ENCODE measurements around the gene RFX2.

Gene RFX2

DNA sequence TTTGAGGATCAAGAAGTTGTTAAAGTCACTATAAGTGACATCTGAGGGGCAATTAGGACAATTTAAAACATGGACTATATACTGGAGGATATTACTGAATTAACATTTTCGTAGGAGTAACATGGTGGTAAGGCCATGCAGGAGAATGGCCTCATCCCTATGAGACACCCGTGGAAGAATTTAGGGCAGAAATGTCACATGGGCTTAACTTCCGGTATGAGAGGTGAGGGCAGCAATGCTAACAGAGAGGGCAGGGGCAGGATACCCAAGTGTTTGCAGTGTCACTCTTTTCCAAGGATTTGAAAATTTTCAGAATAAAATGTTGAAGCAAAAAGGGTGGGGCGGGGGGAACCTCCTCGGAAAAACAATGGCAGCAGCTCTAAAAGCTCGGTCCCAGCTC, 156.0 kb downstream of the RFX2 start:
- Histone ChIP-seq H3K9me3 (no peaks in the 10 kb centered on the region), H3K4me1 (peaks cover 11 to 59% (median 48%) of the 10 kb centered on the region in 4 donors), H3K4me3 (peak overlapping the region; percentile 10 to 32), H3K27me3 (no peaks in the 10 kb centered on the region), H3K36me3 (peaks cover 0 to 6% (median 0%) of the 10 kb centered on the region in 3 donors), H3K27ac (peak overlapping the region; percentile 67 to 75)
- intact Hi-C loops (cut with DNase I; ENCODE audit: low total_unique reads) = no loop called here
- TF ChIP-seq CTCF (IDR thresholded peaks at IDR 0.05) = no peak
- DNase-seq = no peak

GRCh38 chr19:5953680-5954213, 156.6 kb downstream of the RFX2 start:
- peaks cover 11 to 58% (median 46%) of the 10 kb centered on the region in 4 donors for H3K4me1 ChIP-seq
- peaks cover 0 to 10% (median 0%) of the 10 kb centered on the region in 3 donors for H3K36me3 ChIP-seq
- intact Hi-C loops (cut with DNase I; ENCODE audit: low total_unique reads) = no loop called here
- peak overlapping the region; percentile 67 to 75 for H3K27ac ChIP-seq
- TF ChIP-seq CTCF (IDR thresholded peaks at IDR 0.05) = no peak
- H3K27me3 ChIP-seq = no peaks in the 10 kb centered on the region
- DNase-seq = no peak
- H3K4me3 ChIP-seq = no peak overlapping the region
- no peaks in the 10 kb centered on the region for H3K9me3 ChIP-seq

DNA sequence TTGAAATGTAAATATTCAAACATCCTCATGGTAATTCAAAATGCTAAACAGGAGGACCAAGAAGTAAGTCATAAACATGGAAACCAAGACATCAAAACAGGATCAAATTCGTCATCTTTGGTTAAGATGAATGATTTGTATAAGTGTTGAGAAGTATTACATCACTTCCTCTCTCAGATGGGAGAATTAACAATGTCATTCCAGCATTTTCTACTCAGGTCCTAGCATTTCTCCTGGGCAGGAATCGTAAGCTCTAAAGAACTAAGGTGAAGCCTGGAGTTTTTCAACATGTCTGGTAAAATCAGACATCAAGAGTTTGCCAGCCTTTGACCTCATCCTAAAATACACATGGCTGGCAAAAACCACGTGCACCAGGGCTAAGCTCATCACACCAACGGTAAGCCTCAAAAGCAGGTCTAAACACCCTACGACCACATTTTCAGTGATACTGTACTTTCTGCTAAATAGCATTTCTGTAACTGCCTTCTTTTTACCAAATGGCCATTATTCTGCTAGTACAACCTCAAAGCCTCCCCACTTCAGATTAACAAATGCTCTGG, 157.2 kb downstream of the RFX2 start:
- Histone ChIP-seq H3K36me3 (peaks cover 0 to 10% (median 0%) of the 10 kb centered on the region in 3 donors), H3K4me3 (no peak overlapping the region), H3K27me3 (no peaks in the 10 kb centered on the region), H3K4me1 (peaks cover 11 to 58% (median 43%) of the 10 kb centered on the region in 4 donors), H3K27ac (peak overlapping the region; percentile 67 to 75), H3K9me3 (no peaks in the 10 kb centered on the region)
- no peak for TF ChIP-seq CTCF (IDR thresholded peaks at IDR 0.05)
- intact Hi-C loops (cut with DNase I; ENCODE audit: low total_unique reads) = no loop called here
- DNase-seq = no peak

- H3K9me3 ChIP-seq = no peaks in the 10 kb centered on the region
- TF ChIP-seq CTCF (IDR thresholded peaks at IDR 0.05) = no peak
- intact Hi-C loops (cut with DNase I; ENCODE audit: low total_unique reads) = no loop called here
- peaks cover 0 to 10% (median 0%) of the 10 kb centered on the region in 3 donors for H3K36me3 ChIP-seq
- H3K27ac ChIP-seq = peak overlapping the region in 1 of 2 donors; percentile 75
- no peak overlapping the region for H3K4me3 ChIP-seq
- no peak for DNase-seq
- H3K27me3 ChIP-seq = no peaks in the 10 kb centered on the region
- peaks cover 11 to 58% (median 43%) of the 10 kb centered on the region in 4 donors for H3K4me1 ChIP-seq
Measured at GRCh38 chr19:5952193-5953029, 157.9 kb downstream of the RFX2 start.

- peak overlapping the region in 1 of 2 donors; percentile 4 for H3K27ac ChIP-seq
Measured at GRCh38 chr19:5951338-5951861, 158.9 kb downstream of the RFX2 start.

More at GRCh38 chr19:5951338-5951861, 158.9 kb downstream of the RFX2 start:
- DNase-seq = no peak
- H3K27me3 ChIP-seq = no peaks in the 10 kb centered on the region
- peaks cover 0 to 10% (median 0%) of the 10 kb centered on the region in 3 donors for H3K36me3 ChIP-seq
- no peak for TF ChIP-seq CTCF (IDR thresholded peaks at IDR 0.05)
- no peaks in the 10 kb centered on the region for H3K9me3 ChIP-seq
- no peak overlapping the region for H3K4me3 ChIP-seq
- peaks cover 11 to 58% (median 46%) of the 10 kb centered on the region in 4 donors for H3K4me1 ChIP-seq
- intact Hi-C loops (cut with DNase I; ENCODE audit: low total_unique reads) = no loop called here

Measured in tibial artery (tissue), 4 donors.